ENCODE data around the gene DCX.

Gene DCX

DNA sequence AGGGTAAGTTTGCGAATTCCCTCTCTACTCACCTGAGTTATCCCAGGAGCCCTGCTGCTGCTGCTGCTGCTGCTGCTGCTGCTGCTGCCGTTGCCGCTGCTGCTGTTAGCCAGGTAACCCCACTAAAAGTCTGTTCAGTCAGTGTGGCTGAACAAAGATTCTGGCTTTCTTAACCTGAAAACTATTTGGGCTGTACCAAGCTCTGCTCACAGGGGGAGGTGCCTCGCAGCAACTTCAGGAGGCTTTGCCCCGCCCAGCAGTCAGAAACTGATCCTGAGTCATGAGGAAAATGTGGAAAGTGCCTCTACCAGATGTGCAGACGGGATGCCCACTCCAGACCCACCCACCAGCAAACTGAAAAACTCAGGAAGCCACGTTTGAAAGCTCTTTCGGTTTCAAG is 141.7 kb downstream of the DCX start, which contains the start of gene CAPN6:
Gene CAPN6, minus strand, starts transcription at position 145 of the 400 bp plus-strand sequence. CDS start 6,547 bp downstream, outside the sequence.
- no peak for TF ChIP-seq SIN3A (IDR thresholded peaks at IDR 0.05; ENCODE audit: borderline replicate concordance, insufficient read depth, low read length)
- no peak for TF ChIP-seq TAF1 (IDR thresholded peaks at IDR 0.05; ENCODE audit: borderline replicate concordance, insufficient read depth, low read length)
- TF ChIP-seq, protein P1, sequence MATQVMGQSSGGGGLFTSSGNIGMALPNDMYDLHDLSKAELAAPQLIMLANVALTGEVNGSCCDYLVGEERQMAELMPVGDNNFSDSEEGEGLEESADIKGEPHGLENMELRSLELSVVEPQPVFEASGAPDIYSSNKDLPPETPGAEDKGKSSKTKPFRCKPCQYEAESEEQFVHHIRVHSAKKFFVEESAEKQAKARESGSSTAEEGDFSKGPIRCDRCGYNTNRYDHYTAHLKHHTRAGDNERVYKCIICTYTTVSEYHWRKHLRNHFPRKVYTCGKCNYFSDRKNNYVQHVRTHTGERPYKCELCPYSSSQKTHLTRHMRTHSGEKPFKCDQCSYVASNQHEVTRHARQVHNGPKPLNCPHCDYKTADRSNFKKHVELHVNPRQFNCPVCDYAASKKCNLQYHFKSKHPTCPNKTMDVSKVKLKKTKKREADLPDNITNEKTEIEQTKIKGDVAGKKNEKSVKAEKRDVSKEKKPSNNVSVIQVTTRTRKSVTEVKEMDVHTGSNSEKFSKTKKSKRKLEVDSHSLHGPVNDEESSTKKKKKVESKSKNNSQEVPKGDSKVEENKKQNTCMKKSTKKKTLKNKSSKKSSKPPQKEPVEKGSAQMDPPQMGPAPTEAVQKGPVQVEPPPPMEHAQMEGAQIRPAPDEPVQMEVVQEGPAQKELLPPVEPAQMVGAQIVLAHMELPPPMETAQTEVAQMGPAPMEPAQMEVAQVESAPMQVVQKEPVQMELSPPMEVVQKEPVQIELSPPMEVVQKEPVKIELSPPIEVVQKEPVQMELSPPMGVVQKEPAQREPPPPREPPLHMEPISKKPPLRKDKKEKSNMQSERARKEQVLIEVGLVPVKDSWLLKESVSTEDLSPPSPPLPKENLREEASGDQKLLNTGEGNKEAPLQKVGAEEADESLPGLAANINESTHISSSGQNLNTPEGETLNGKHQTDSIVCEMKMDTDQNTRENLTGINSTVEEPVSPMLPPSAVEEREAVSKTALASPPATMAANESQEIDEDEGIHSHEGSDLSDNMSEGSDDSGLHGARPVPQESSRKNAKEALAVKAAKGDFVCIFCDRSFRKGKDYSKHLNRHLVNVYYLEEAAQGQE (IDR thresholded peaks at IDR 0.05; ENCODE audit: insufficient read depth in 1 of 2, low read depth in 2 of 2, low read length in 2 of 2): no peak
- no peak for TF ChIP-seq POLR2AphosphoS5 (IDR thresholded peaks at IDR 0.05; ENCODE audit: low read depth, low read length)
- TF ChIP-seq FOXP2 (optimal IDR thresholded peaks at IDR 0.05; ENCODE audit: borderline replicate concordance, extremely low read depth, extremely low read length, insufficient read depth): no peak

DNA sequence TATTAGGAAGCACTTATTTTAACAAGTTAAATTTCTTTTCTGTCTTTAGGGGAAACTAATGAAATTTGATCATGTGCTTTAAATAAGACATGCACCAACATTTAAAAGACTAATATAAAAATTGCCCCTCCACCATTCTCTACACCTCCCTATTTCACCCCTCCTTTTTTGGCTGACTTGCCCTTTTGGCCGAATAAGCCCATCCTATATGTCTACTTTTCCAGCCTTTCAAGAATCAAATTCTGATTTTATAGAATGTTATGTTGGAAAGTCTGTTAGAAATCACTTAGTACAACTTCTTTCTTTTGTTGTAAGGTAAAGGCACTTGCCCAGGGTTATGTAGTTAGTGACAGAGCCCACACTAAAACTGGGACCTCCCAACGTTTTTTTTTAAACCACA is 143.5 kb downstream of the DCX start:
- TF ChIP-seq POLR2AphosphoS5 (IDR thresholded peaks at IDR 0.05; ENCODE audit: low read depth, low read length) (no peak), SIN3A (IDR thresholded peaks at IDR 0.05; ENCODE audit: borderline replicate concordance, insufficient read depth, low read length) (no peak), FOXP2 (optimal IDR thresholded peaks at IDR 0.05; ENCODE audit: borderline replicate concordance, extremely low read depth, extremely low read length, insufficient read depth) (no peak), TAF1 (IDR thresholded peaks at IDR 0.05; ENCODE audit: borderline replicate concordance, insufficient read depth, low read length) (no peak)
- TF ChIP-seq, protein P1 (IDR thresholded peaks at IDR 0.05; ENCODE audit: insufficient read depth in 1 of 2, low read depth in 2 of 2, low read length in 2 of 2): no peak

DNA sequence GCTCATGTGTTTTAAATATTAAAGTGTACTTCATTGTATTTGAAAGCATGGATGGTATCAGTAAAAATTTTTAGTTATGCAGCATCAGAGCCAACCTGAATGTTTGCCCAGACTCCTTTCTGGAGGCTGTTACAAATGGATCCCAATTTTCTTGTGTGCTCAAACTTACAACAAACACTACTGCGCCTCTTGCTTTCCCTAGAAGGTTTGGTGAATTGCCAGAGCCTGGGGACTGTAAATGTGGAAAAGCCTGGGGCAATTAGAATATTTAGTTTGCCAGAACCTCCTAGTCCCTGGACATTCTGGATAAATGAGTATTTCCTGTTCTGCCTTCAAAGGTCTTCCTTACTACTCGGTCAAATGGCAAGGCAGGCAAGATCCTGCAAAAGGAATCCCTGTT is 146.5 kb downstream of the DCX start:
- TF ChIP-seq FOXP2 (optimal IDR thresholded peaks at IDR 0.05; ENCODE audit: borderline replicate concordance, extremely low read depth, extremely low read length, insufficient read depth) (no peak), SIN3A (IDR thresholded peaks at IDR 0.05; ENCODE audit: borderline replicate concordance, insufficient read depth, low read length) (no peak), TAF1 (IDR thresholded peaks at IDR 0.05; ENCODE audit: borderline replicate concordance, insufficient read depth, low read length) (no peak), POLR2AphosphoS5 (IDR thresholded peaks at IDR 0.05; ENCODE audit: low read depth, low read length) (no peak)
- TF ChIP-seq, protein P1 (IDR thresholded peaks at IDR 0.05; ENCODE audit: insufficient read depth in 1 of 2, low read depth in 2 of 2, low read length in 2 of 2): no peak

DNA sequence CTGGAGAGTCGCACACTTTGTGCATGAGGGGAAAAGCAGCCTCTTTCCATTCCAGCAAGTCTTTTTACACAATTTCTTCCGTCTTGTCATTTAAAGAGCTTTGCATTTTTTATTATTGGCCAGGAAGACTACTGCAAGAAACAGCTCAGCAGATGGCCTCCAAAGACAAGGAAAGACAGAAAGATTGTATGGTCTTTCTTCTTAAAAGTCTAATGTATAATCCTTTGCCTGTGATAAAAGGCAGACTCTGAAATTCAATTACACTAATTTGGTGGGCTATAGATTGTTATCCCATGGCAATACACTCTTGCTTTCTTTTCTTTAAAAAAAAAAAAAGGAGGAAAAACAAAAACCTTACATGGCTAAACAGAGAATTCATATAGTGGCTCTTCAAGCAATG is 147.6 kb downstream of the DCX start:
- TF ChIP-seq POLR2AphosphoS5 (IDR thresholded peaks at IDR 0.05; ENCODE audit: low read depth, low read length): no peak
- TF ChIP-seq SIN3A (IDR thresholded peaks at IDR 0.05; ENCODE audit: borderline replicate concordance, insufficient read depth, low read length): no peak
- TF ChIP-seq, protein P1 (IDR thresholded peaks at IDR 0.05; ENCODE audit: insufficient read depth in 1 of 2, low read depth in 2 of 2, low read length in 2 of 2): no peak
- TF ChIP-seq TAF1 (IDR thresholded peaks at IDR 0.05; ENCODE audit: borderline replicate concordance, insufficient read depth, low read length): no peak
- TF ChIP-seq FOXP2 (optimal IDR thresholded peaks at IDR 0.05; ENCODE audit: borderline replicate concordance, extremely low read depth, extremely low read length, insufficient read depth): no peak

DNA sequence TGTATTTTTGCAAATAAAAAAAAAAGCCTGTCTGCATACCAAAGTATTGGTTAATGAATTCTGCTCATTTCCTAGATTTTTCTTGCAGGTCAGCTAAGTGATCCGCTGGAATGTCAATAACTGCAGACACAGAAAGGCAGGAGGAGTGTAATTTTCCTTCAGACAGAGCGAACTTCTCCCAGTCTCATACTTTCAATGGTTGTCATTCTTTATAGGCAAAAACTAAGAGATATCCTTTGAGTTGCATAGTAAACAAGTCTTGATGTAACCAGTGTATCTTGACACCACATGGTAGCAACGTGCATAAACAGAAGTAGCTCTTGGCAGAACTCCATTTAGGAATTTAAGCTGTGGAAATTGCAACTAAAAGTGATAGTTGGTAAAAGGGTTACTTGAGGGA is 149.9 kb downstream of the DCX start:
- TF ChIP-seq POLR2AphosphoS5 (IDR thresholded peaks at IDR 0.05; ENCODE audit: low read depth, low read length) (no peak), TAF1 (IDR thresholded peaks at IDR 0.05; ENCODE audit: borderline replicate concordance, insufficient read depth, low read length) (no peak), SIN3A (IDR thresholded peaks at IDR 0.05; ENCODE audit: borderline replicate concordance, insufficient read depth, low read length) (no peak), FOXP2 (optimal IDR thresholded peaks at IDR 0.05; ENCODE audit: borderline replicate concordance, extremely low read depth, extremely low read length, insufficient read depth) (no peak)
- TF ChIP-seq, protein P1 (IDR thresholded peaks at IDR 0.05; ENCODE audit: insufficient read depth in 1 of 2, low read depth in 2 of 2, low read length in 2 of 2): no peak
